Ecto neural progenitor cell (in vitro differentiated cells): ENCODE measurements around the gene PNKD.

Experiments
- DNase-seq: peaks from one replicate; pipeline ENCODE4 v3.0.0-alpha.2; 2018; ENCODE audit warnings: low spot score

The PNKD gene, protein sequence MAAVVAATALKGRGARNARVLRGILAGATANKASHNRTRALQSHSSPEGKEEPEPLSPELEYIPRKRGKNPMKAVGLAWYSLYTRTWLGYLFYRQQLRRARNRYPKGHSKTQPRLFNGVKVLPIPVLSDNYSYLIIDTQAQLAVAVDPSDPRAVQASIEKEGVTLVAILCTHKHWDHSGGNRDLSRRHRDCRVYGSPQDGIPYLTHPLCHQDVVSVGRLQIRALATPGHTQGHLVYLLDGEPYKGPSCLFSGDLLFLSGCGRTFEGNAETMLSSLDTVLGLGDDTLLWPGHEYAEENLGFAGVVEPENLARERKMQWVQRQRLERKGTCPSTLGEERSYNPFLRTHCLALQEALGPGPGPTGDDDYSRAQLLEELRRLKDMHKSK

GRCh38 chr2:218269900-218270720 is at the start of gene PNKD, which contains the start of gene AAMP:
PNKD (plus strand) TSS chr2:218270519; CDS start chr2:218270536, 17 bp downstream.
AAMP (minus strand) TSS chr2:218270137; CDS start chr2:218270086, 51 bp downstream.
- peak; percentile 100 for DNase-seq

DNA sequence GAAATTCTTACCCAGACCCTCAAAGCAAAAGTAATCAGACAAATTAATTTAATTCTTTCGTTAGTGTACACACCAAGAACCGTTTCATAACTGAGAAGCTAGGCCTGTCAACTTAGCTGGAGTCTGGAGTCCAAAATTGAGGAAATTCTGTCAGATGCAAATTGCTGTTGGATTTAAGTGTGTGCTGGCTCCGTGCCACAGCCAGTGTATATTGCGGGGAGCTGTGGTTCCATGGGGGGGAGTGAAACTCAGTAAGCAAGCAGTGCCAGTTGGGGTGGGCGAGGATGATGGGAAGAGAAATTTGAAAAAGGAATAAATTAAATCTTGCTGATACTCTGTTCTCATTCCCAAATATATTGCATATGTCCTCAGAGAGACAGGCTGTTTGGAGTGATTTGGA is 49.3 kb upstream of the PNKD start:
- DNase-seq: no peak

DNA sequence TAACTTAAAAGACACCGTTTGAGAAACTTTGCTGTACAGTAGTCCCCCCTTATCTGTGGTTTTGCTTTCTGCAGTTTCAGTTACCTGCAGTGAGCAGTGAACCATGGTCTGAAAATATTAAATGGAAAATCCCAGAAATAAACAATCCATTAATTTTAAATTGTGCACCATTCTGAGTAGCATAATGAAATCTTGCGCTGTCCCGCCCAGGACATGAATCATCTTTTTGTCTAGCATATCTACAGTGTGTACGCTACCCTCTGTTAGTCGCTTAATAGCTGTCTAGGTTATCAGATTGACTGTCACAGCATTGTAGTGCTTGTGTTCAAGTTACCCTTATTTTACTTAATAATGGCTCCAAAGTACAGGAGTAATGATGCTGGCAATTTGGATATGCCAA is 47.3 kb upstream of the PNKD start:
- no peak for DNase-seq

DNA sequence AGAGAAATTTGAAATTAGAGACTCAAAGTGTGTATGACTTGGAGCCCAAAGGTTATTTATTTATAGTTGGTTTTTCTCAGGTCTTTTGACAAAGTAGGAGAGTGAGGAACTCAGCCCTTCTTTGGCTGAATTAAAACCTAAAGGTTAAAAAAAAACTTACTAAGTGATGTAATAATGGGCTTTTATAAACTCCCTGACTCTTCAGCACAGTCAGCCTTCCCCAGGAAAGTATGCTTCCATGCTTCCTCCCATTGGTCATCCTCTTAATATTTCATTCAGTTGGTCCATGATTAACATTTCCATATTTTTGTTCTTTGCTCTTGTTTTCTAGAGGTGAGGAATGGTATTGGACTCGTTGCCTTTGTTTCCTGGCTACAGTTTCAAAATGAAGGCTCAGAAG is 46.1 kb upstream of the PNKD start:
- DNase-seq: no peak

- DNase-seq: no peak
Measured at GRCh38 chr2:218226903-218227302, 43.4 kb upstream of the PNKD start.

GRCh38 chr2:218228366-218229090 is 41.8 kb upstream of the PNKD start:
- DNase-seq: no peak

DNA sequence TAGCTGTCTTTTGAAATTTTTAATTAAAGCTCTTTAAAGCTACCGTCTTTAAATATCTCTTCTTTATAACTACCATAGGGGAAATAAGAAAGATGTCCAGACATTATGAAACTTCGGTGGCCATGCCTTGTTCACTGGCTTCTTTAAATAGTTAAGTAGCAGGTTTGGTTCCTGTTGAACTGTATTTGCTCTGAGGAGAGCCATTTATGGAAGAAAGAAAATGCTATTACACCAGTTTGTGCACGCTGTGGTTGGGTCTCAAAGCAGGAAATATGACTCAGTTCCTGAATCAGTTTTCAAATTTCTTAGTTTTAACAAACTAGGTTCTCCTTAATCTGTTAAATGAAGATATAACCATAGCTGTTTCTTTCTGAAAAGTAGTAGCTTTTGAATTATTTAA is 41.1 kb upstream of the PNKD start:
- DNase-seq: no peak

GRCh38 chr2:218229851-218230250 is 40.5 kb upstream of the PNKD start:
- DNase-seq: no peak

DNA sequence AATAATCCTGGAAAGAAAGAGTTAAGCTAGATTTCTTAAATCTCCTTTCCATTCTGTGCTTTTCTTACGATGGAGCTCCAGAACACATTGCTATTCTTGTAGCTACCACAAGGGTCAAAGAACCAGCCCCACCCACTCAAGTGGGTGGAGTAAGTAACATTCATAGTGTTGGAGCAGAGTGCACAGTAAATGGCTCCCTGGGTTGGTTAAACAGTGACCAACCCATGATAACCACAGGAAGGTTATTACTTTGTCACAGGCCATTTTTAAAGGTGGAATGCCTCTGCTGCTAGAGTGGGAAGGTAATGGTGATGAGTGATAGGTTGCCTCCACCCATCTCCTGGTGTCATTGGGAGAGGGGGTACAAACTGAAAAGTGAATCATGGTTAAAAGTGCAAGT is 39.4 kb upstream of the PNKD start:
- no peak for DNase-seq

DNA sequence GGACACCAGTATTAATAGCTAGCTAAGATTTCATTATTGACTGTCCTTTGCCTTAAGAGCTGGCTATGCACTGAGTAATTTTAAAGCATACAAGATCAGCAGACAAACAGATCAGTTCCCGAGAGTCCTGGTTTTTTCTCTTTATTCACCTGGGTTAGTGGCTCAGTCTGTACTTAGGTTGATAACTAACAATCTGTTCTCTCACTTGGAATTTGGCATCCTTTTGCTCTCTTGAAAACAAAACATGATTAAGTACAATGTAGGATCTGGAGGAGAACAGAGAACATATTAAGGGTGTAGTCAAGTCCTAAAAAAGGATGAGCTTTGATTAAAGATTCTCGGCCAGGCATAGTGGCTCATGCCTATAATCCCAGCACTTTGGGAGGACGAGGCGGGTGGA is 36.8 kb upstream of the PNKD start:
- no peak for DNase-seq

DNA sequence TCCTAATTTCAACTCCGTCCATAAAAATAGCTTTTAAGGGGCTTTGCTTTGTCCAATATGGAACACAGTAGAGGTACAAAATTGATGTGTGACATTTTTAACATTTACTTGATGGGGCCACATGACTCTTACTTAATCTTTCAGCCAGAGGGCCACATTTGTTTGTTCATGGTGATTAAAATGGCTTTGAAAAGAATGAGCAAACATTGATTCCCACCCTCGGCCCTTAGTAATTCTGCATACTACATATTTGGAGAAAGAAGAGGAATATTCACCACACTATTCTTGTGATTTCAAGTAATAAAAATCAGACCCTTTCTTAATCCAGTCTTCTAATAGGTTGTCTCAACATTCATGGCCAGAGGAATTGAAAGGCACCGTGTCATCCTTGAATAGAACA is 35.8 kb upstream of the PNKD start:
- DNase-seq: no peak

GRCh38 chr2:218235017-218235416 is 35.3 kb upstream of the PNKD start:
- no peak for DNase-seq

DNA sequence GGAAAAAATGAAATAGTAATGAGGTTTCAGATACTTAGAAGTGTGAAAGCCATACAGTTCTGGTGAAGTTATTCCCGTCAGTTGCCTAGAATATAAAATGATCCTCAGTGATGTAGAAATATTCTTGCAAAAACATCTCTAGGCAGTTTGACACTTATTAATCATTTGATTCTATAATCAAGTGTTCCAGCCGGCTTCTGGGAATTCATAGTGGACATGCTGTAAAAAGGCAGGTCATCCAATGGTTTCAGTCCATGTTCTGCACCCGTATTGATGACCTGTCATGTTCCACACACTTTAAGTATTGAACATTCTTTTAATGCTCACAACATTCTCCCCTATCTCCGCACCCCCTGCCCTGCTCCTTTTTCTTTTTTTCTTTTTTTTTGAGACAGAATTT is 33.5 kb upstream of the PNKD start:
- no peak for DNase-seq

GRCh38 chr2:218238887-218239286 is 31.4 kb upstream of the PNKD start:
- DNase-seq: no peak

DNA sequence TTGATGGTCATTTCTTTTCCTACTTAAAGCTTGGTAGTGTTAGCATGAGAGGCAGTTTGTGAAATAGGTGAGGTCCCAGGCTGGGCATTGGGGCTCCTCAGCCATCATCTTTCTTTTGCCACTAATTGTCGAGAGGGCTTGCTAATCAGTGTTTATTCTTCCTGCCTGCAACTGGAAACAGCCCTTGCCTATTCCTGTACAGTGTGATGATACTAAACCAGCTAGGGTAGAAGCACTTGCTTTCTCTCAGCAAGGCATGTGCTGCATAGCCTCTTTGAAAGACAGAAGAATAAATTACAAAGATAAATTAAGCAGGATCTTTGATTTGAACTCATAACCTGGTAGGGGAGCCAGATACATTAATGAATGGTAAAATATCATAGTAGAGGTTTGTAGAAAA is 26.1 kb upstream of the PNKD start:
- no peak for DNase-seq

- DNase-seq: no peak
Measured at GRCh38 chr2:218244665-218245064, 25.7 kb upstream of the PNKD start.

GRCh38 chr2:218245214-218245613 is 25.1 kb upstream of the PNKD start:
- DNase-seq: no peak

- DNase-seq: no peak
Measured at GRCh38 chr2:218249691-218250090, 20.6 kb upstream of the PNKD start.

DNA sequence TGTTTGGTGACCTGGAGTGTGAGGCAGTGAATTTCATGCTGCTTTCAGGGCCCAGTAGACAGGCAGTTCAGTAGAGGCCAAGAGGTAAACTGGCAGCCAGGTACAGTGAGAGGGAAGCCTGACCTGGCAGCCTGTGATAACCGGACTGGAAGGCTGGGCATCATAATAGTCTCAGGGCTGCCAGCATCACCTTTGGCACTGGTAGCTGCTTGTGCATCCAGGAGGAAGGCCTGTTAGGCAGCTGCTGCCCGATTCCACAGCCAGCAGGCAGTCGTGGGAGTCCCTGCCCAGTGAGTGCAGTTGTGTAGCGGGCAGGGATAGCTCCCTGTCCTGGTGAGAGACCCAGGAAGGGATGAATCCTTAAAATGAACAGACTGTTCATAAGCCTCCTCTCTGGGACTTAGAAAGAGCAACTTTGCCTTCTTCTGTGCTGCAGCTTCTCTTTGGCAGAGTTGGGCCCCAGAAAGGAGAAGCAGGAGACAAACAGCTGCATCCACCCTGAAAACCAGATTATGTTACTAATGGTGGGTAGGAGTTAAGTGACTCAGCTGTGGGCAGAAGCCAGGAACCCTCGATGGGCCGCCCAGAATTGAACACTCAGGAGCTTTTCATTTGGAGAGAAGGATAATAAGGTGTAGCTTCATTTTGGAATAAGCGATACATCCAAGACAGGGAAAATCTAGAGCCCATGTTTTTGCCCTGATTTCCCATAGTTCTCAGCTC is 17.6 kb upstream of the PNKD start:
- no peak for DNase-seq

DNA sequence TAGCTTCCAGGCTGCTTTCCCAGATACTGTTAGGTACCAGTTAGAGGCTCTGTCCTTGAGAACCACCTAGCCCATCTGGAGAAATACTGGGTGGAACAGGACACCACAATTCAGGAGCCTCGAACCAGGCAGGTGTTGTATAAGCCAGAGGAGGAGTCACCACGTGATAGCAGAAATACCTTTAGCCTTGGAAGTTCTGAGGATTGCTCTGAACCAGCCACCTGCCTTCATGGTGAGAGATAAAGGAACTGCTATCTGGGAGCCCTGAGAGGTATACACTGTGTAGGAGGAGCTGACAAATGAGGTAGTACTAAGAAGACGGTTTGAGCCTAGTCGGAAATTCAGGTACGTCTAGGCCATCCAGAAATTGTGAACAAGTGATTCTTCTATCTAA is 17.1 kb upstream of the PNKD start:
- no peak for DNase-seq

DNA sequence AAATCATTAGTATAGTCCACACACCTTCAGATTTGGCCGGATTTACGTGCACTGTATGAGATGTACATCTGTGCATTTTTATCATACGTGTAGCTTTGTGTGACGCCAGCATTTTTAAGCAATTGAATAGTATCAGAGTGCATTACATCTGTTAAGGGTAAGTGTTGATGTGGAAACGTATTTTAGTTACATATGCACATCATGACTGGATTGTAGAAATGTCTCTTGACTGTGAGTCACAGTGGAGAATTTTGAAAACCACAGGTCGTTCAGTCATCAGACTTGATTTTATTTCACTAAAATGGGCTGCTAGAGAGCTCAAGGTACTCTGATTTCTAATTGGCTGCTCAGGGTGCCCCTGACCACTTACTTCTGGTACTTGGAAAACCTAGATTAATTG is 14.9 kb upstream of the PNKD start:
- no peak for DNase-seq
